Measurements from ENCODE around the gene PLA2G4E. TPM values are rescaled to one million over a fixed set of nuclear protein-coding genes. Genes with fewer than 3 reads are reported as not detected.
A peak's percentile ranks its signal among the peaks of the same experiment; 100 is the strongest.

Gene PLA2G4E
- total and polyA plus RNA-seq, 9 of the 15 experiments (the other 6 are each of a cell fraction or from before 2014, with no cell fraction given), result 0.03 TPM; not detected in 8

DNA sequence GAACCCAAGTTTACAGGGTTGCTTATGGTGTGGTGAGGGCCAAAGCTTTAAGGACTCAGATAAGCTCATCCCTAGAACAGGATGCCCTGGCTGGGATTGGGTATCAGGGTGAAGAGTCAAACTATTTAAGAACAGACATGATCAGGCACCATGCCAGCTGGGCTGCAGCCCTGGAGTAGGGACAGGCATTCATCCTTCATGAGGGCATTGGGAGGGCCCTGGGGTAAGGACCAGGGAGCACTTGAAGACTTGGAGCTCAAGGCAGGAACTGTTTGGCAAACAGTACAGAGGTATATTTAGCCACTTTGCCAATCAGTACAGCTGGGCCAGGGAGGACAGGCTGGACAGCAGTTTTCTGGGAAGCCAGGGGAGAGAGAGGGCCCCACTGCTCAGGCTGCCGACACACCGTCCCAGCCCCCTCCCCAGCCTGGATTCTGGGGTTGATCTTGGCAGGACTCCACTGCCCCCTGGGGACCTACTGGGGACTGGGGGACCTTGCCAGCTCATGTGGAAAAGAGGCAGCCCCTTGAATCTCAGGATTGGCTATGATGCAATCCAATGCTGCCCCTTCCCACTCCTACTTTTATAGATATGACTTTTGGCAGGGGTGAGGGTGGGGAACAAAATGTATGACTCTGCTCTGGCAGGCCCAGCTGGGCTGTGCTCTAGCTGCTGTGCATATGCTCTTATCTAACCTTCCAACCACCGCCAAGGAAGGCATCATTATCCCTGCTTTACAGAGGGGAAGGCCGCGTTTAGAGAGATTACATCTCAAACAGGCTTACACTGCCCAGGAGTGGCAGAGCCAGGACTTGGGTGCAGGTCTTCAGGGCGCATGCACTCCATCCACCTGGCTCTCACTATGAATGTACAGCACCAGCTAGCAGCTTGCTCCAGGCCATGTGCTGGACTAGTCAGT is 2.3 kb downstream of the PLA2G4E start:
- DNase-seq (ENCODE audit: extremely low read depth in 1 of 4, low spot score in 3 of 4), result no peak
- peaks cover 3% of the 10 kb centered on the region; the same call in 1 of the 2 replicates for H4K20me1 ChIP-seq (replicated peaks; ENCODE audit: control insufficient read depth, insufficient read depth, low read length)
- WGBS (ENCODE audit: insufficient coverage, low coverage, missing lambda C conversion rate), result 0% methylated on average over 2 of the region's 6 CpGs
- POLR2A ChIA-PET, result interaction anchor here (0.5 to 1.4 kb wide), 2 partner anchors 12 to 34 kb away, joined by 3 to 4 read pairs; no protein-coding TSS in a partner anchor
- BruUV-seq (replicated peaks), result no TSS peak
- no peaks in the 10 kb centered on the region for H3K9me3 ChIP-seq (replicated peaks; ENCODE audit: control insufficient read depth, insufficient read depth, low read depth, low read length)
- FAIRE-seq, result no peak
- CTCF ChIA-PET (ENCODE audit: low intra/inter-chr PET ratio), result no interaction called here
- no peaks in the 10 kb centered on the region for H3K79me2 ChIP-seq (ENCODE audit: control insufficient read depth, insufficient read depth, low read length)
- intact Hi-C loops (cut with micrococcal nuclease) (no loop called here), in situ Hi-C loops (cut with MboI) (no loop called here)
- no peaks in the 10 kb centered on the region for H3K9me1 ChIP-seq (ENCODE audit: control insufficient read depth, insufficient read depth, low read length)
- no peak overlapping the region for H3K4me2 ChIP-seq (ENCODE audit: insufficient read depth, low read length)
- H3K27me3 ChIP-seq (ENCODE audit: control insufficient read depth in 2 of 2, insufficient read depth in 2 of 2, low read length in 2 of 2), result peaks cover 30 to 49% of the 10 kb centered on the region in 2 experiments
- H3K27ac ChIP-seq (ENCODE audit: extremely low read depth, low read depth, low read length), result no peak overlapping the region
- H3K4me3 ChIP-seq, result no peak overlapping the region
- TF ChIP-seq ZNF830 (CRISPR knock-in tag; IDR thresholded peaks at IDR 0.05) (no peak), CBFA2T3 (IDR thresholded peaks at IDR 0.05) (peak; percentile 11; the same call in 1 of the 2 replicates), HNRNPL (IDR thresholded peaks at IDR 0.05; ENCODE audit: low read depth, low read length) (no peak), ZBTB8A (IDR thresholded peaks at IDR 0.05; ENCODE audit: partially characterized antibody) (no peak), ZNF23 (CRISPR knock-in tag; IDR thresholded peaks at IDR 0.05) (no peak), CEBPG (CRISPR knock-in tag; IDR thresholded peaks at IDR 0.05) (no peak), CEBPG (tag; conservative IDR thresholded peaks at IDR 0.05 in 1 of 2, IDR thresholded peaks at IDR 0.05 in 1 of 2) (peak; percentile 24 to 41; a peak in 2 of 4 replicates)
- TF ChIP-seq, protein P1, sequence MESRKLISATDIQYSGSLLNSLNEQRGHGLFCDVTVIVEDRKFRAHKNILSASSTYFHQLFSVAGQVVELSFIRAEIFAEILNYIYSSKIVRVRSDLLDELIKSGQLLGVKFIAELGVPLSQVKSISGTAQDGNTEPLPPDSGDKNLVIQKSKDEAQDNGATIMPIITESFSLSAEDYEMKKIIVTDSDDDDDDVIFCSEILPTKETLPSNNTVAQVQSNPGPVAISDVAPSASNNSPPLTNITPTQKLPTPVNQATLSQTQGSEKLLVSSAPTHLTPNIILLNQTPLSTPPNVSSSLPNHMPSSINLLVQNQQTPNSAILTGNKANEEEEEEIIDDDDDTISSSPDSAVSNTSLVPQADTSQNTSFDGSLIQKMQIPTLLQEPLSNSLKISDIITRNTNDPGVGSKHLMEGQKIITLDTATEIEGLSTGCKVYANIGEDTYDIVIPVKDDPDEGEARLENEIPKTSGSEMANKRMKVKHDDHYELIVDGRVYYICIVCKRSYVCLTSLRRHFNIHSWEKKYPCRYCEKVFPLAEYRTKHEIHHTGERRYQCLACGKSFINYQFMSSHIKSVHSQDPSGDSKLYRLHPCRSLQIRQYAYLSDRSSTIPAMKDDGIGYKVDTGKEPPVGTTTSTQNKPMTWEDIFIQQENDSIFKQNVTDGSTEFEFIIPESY (CRISPR knock-in tag; IDR thresholded peaks at IDR 0.05), result no peak
- TF ChIP-seq, protein P2, sequence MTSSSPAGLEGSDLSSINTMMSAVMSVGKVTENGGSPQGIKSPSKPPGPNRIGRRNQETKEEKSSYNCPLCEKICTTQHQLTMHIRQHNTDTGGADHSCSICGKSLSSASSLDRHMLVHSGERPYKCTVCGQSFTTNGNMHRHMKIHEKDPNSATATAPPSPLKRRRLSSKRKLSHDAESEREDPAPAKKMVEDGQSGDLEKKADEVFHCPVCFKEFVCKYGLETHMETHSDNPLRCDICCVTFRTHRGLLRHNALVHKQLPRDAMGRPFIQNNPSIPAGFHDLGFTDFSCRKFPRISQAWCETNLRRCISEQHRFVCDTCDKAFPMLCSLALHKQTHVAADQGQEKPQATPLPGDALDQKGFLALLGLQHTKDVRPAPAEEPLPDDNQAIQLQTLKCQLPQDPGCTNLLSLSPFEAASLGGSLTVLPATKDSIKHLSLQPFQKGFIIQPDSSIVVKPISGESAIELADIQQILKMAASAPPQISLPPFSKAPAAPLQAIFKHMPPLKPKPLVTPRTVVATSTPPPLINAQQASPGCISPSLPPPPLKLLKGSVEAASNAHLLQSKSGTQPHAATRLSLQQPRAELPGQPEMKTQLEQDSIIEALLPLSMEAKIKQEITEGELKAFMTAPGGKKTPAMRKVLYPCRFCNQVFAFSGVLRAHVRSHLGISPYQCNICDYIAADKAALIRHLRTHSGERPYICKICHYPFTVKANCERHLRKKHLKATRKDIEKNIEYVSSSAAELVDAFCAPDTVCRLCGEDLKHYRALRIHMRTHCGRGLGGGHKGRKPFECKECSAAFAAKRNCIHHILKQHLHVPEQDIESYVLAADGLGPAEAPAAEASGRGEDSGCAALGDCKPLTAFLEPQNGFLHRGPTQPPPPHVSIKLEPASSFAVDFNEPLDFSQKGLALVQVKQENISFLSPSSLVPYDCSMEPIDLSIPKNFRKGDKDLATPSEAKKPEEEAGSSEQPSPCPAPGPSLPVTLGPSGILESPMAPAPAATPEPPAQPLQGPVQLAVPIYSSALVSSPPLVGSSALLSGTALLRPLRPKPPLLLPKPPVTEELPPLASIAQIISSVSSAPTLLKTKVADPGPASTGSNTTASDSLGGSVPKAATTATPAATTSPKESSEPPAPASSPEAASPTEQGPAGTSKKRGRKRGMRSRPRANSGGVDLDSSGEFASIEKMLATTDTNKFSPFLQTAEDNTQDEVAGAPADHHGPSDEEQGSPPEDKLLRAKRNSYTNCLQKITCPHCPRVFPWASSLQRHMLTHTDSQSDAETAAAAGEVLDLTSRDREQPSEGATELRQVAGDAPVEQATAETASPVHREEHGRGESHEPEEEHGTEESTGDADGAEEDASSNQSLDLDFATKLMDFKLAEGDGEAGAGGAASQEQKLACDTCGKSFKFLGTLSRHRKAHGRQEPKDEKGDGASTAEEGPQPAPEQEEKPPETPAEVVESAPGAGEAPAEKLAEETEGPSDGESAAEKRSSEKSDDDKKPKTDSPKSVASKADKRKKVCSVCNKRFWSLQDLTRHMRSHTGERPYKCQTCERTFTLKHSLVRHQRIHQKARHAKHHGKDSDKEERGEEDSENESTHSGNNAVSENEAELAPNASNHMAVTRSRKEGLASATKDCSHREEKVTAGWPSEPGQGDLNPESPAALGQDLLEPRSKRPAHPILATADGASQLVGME (CRISPR knock-in tag; IDR thresholded peaks at IDR 0.05), result no peak
- H3K4me1 ChIP-seq (replicated peaks in 1 of 2; ENCODE audit: control insufficient read depth in 2 of 2, insufficient read depth in 2 of 2, low read length in 2 of 2), result no peaks in the 10 kb centered on the region; a peak in 1 of 5 replicates
- H3K9ac ChIP-seq (ENCODE audit: insufficient read depth in 1 of 2, low read depth in 2 of 2, low read length in 2 of 2), result no peak overlapping the region
- no peak for ATAC-seq
- no peaks in the 10 kb centered on the region for H3K36me3 ChIP-seq (ENCODE audit: control insufficient read depth, insufficient read depth, low read length)
- H2AFZ ChIP-seq (ENCODE audit: low read depth, low read length), result no peak overlapping the region
